K562 (cell line): Measurements from ENCODE around the gene HOXD9. TPM values are rescaled to one million over a fixed set of nuclear protein-coding genes. Genes with fewer than 3 reads are reported as not detected.

ENCODE experiments used
- ARID2 ChIP-seq: fragments of 450-650 bp; IDR thresholded peaks from 2 replicates; pipeline ENCODE4 v1.6.1; 2017; ENCODE audit warnings: antibody characterized with exemption, mild to moderate bottlenecking
- ATF2 ChIP-seq: sonication (generic); formaldehyde crosslinking; IDR thresholded peaks from 2 replicates; pipeline ENCODE4 v1.8.1; 2022; ENCODE audit warnings: missing genetic modification reagents
- BDP1 ChIP-seq: IDR thresholded peaks from 3 replicates; pipeline ENCODE4 v1.6.1; 2011; ENCODE audit not compliant: insufficient read length, insufficient read depth
- FOXJ3 ChIP-seq: sonication (generic); formaldehyde crosslinking; IDR thresholded peaks from 2 replicates; pipeline ENCODE4 v1.4.0; 2020; ENCODE audit warnings: mild to moderate bottlenecking, missing genetic modification reagents
- FOXM1 ChIP-seq, 2 experiments: fragments of 450-650 bp in 1 of 2; sonication (generic) in 1 of 2; formaldehyde crosslinking in 1 of 2; IDR thresholded peaks; 2 replicates each; pipeline versions ENCODE4 v1.6.1 to v1.9.0; 2017 to 2022; ENCODE audit warnings: low read depth in 2 of 2, mild to moderate bottlenecking in 2 of 2, missing genetic modification reagents in 1 of 2, moderate library complexity in 1 of 2
- L3MBTL2 ChIP-seq: fragments of 450-650 bp; IDR thresholded peaks from 2 replicates; pipeline ENCODE4 v1.6.1; 2016; ENCODE audit warnings: mild to moderate bottlenecking, moderate library complexity
- MCM5 ChIP-seq: fragments of 450-650 bp; IDR thresholded peaks from 2 replicates; pipeline ENCODE4 v1.6.1; 2016; ENCODE audit warnings: low read depth
- MLLT1 ChIP-seq, 2 experiments: fragments of 450-650 bp; IDR thresholded peaks; 2 replicates each; pipeline ENCODE4 v1.6.1; 2016
- MTA3 ChIP-seq: fragments of 450-650 bp; formaldehyde crosslinking; IDR thresholded peaks from 2 replicates; pipeline ENCODE4 v1.6.1; 2017; ENCODE audit warnings: mild to moderate bottlenecking, borderline replicate concordance
- NCOA1 ChIP-seq: fragments of 450-650 bp; IDR thresholded peaks from 2 replicates; pipeline ENCODE4 v1.6.1; 2016; ENCODE audit warnings: low read depth
- NR2C2 ChIP-seq, 2 experiments: fragments of 200-800 bp in 1 of 2; sonication (Bioruptor generic) in 1 of 2; sonication (generic) in 1 of 2; formaldehyde crosslinking in 1 of 2; IDR thresholded peaks; 2 replicates each; pipeline versions ENCODE4 v1.6.1 to v1.8.0; 2016 to 2022; ENCODE audit warnings: mild to moderate bottlenecking in 1 of 2, missing compliant biosample characterization in 1 of 2, missing genetic modification characterization in 1 of 2, missing genetic modification reagents in 1 of 2
- POLR2AphosphoS2 ChIP-seq: IDR thresholded peaks from 2 replicates; pipeline ENCODE4 v1.6.1; 2012; ENCODE audit warnings: low read length, improper control_type of control experiment
- RBM34 ChIP-seq: fragments of 200-400 bp; formaldehyde crosslinking; IDR thresholded peaks from 2 replicates; pipeline ENCODE4 v1.6.1; 2018; ENCODE audit warnings: low read length, borderline replicate concordance; ENCODE audit not compliant: insufficient read depth
- SETDB1 ChIP-seq: IDR thresholded peaks from one replicate; pipeline ENCODE4 v1.6.1; 2012; ENCODE audit warnings: low read length, control low read depth, inconsistent platforms
- SMAD3 ChIP-seq: fragments of 450-650 bp; formaldehyde crosslinking; conservative IDR thresholded peaks from 2 replicates; pipeline ENCODE4 v1.4.0; 2020; ENCODE audit warnings: mild to moderate bottlenecking
- polyA plus RNA-seq, 8 experiments: library from polyadenylated mRNA; depleted of rRNA in 4 of 8; stranded (reverse) in 5 of 8; unstranded in 3 of 8; fragments of >200 nt; fragmentation: Nextera tagmentation in 2 of 8; fragmentation: Illumina TruSeq in 1 of 8; extraction: Ambion mirVana in 2 of 8; extraction: Trizol in 1 of 8; gene quantifications; 2 replicates each; pipeline versions ENCODE4 v1.2.1 to v1.2.3, GENCODE V29; 2011 to 2014; ENCODE audit warnings: inconsistent platforms in 1 of 8, missing spikeins in 1 of 8
- total RNA-seq, 7 experiments: library from RNA; depleted of rRNA in 6 of 7; stranded (reverse); fragments of >200 nt in 6 of 7; fragmentation: Illumina TruSeq in 2 of 7; extraction: Trizol in 2 of 7; gene quantifications; 2 replicates each; pipeline versions ENCODE4 v1.2.1 to v1.2.3, GENCODE V29; 2011 to 2021; ENCODE audit warnings: low replicate concordance in 1 of 7
- TF ChIP-seq, protein P1 (sequence below): fragments of 450-650 bp; formaldehyde crosslinking; IDR thresholded peaks from 2 replicates; pipeline ENCODE4 v1.4.0; 2020; ENCODE audit warnings: mild to moderate bottlenecking, moderate library complexity
- TF ChIP-seq, protein P2 (sequence below): fragments of 250-450 bp; sonication (Bioruptor Pico); IDR thresholded peaks from 2 replicates; pipeline ENCODE4 v1.4.0; 2020

HOXD9 gene
- total and polyA plus RNA-seq, 9 of the 15 experiments (the other 6 are each of a cell fraction or from before 2014, with no cell fraction given), result not detected

DNA sequence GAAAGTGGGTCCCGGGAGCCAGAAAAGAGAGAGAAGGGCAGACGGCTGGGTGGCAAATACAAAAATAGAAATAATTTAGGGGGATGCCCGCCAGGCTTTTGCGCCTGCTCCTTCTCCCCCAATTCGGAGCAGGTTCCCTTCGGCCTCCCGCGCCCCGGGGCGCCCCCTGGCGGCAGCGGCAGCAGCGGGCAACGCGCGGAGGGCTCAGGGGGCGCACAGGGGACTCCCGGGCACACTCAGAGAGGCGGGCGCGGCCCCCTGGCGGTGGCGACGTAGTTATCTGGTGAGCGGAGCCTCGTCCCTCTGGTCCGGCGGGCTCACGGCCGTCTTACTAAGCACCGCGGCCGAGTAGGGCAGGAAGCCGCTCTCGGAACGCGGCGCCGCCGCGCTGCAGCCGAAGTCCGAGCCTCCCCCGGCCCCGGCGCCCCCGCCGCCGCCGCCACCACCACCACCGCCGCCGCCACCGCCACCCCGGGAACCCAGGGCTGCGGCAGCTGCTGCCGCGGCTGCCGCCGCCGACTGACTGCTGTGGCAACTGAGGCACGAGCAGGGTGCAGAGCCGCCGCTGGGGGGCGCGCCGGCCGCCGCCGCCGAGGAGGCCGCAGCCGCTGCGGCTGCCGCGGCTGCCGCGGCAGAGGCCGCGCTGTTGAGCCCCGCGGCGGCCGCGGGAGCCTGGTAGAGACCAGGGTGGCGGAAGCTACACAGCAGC is 42.5 kb upstream of the HOXD9 start (continued):
- TF ChIP-seq, protein P1, sequence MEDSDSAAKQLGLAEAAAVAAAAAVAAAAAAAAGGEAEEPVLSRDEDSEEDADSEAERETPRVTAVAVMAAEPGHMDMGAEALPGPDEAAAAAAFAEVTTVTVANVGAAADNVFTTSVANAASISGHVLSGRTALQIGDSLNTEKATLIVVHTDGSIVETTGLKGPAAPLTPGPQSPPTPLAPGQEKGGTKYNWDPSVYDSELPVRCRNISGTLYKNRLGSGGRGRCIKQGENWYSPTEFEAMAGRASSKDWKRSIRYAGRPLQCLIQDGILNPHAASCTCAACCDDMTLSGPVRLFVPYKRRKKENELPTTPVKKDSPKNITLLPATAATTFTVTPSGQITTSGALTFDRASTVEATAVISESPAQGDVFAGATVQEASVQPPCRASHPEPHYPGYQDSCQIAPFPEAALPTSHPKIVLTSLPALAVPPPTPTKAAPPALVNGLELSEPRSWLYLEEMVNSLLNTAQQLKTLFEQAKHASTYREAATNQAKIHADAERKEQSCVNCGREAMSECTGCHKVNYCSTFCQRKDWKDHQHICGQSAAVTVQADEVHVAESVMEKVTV (CRISPR knock-in tag), result peak; percentile 89
- TF ChIP-seq SMAD3 (CRISPR knock-in tag) (no peak), POLR2AphosphoS2 (no peak), ARID2 (0 out of 2 replicates have a peak, but pooled peaks have one; percentile 11), MTA3 (peak; percentile 77), RBM34 (no peak), NR2C2 (CRISPR knock-in tag; IDR thresholded peaks at IDR 0.05) (no peak), NR2C2 (tag; IDR thresholded peaks at IDR 0.05) (no peak), MCM5 (no peak), ATF2 (CRISPR knock-in tag) (no peak), MLLT1 (IDR thresholded peaks at IDR 0.05) (no peak), FOXM1 (IDR thresholded peaks at IDR 0.05; ENCODE audit: low read depth) (no peak), FOXM1 (CRISPR knock-in tag; IDR thresholded peaks at IDR 0.05; ENCODE audit: low read depth) (no peak), BDP1 (no peak), FOXJ3 (CRISPR knock-in tag) (no peak), L3MBTL2 (no peak; the same call in 1 of the 2 replicates), NCOA1 (no peak), SETDB1 (no peak)
- TF ChIP-seq, protein P2, sequence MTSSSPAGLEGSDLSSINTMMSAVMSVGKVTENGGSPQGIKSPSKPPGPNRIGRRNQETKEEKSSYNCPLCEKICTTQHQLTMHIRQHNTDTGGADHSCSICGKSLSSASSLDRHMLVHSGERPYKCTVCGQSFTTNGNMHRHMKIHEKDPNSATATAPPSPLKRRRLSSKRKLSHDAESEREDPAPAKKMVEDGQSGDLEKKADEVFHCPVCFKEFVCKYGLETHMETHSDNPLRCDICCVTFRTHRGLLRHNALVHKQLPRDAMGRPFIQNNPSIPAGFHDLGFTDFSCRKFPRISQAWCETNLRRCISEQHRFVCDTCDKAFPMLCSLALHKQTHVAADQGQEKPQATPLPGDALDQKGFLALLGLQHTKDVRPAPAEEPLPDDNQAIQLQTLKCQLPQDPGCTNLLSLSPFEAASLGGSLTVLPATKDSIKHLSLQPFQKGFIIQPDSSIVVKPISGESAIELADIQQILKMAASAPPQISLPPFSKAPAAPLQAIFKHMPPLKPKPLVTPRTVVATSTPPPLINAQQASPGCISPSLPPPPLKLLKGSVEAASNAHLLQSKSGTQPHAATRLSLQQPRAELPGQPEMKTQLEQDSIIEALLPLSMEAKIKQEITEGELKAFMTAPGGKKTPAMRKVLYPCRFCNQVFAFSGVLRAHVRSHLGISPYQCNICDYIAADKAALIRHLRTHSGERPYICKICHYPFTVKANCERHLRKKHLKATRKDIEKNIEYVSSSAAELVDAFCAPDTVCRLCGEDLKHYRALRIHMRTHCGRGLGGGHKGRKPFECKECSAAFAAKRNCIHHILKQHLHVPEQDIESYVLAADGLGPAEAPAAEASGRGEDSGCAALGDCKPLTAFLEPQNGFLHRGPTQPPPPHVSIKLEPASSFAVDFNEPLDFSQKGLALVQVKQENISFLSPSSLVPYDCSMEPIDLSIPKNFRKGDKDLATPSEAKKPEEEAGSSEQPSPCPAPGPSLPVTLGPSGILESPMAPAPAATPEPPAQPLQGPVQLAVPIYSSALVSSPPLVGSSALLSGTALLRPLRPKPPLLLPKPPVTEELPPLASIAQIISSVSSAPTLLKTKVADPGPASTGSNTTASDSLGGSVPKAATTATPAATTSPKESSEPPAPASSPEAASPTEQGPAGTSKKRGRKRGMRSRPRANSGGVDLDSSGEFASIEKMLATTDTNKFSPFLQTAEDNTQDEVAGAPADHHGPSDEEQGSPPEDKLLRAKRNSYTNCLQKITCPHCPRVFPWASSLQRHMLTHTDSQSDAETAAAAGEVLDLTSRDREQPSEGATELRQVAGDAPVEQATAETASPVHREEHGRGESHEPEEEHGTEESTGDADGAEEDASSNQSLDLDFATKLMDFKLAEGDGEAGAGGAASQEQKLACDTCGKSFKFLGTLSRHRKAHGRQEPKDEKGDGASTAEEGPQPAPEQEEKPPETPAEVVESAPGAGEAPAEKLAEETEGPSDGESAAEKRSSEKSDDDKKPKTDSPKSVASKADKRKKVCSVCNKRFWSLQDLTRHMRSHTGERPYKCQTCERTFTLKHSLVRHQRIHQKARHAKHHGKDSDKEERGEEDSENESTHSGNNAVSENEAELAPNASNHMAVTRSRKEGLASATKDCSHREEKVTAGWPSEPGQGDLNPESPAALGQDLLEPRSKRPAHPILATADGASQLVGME (CRISPR knock-in tag), result no peak
